ENCODE data around the gene UBP1.
"Not testable (repeated sequence)": the region's sequence is repeated elsewhere in the genome, so short reads cannot be mapped to it uniquely, and the experiment has no call there.

The UBP1 gene

GRCh38 chr3:33433843-33434242, 6.4 kb downstream of the UBP1 start:
- DNase-seq (ENCODE audit: low read depth) = peak; percentile 27

- DNase-seq (ENCODE audit: low read depth) = no peak
These were observed 9.6 kb downstream of the UBP1 start for GRCh38 chr3:33430571-33430970.

- no peak for DNase-seq (ENCODE audit: low read depth)
These were observed 10.1 kb downstream of the UBP1 start for GRCh38 chr3:33430061-33430460.

- DNase-seq (ENCODE audit: low read depth) = not testable (repeated sequence)
These were observed 10.9 kb downstream of the UBP1 start for GRCh38 chr3:33429306-33429705.

- DNase-seq (ENCODE audit: low read depth) = no peak
These were observed 11.5 kb downstream of the UBP1 start for GRCh38 chr3:33428734-33429133.

- no peak for DNase-seq (ENCODE audit: low read depth)
These were observed 13.4 kb downstream of the UBP1 start for GRCh38 chr3:33426630-33427317.

GRCh38 chr3:33426068-33426467, 14.1 kb downstream of the UBP1 start:
- no peak for DNase-seq (ENCODE audit: low read depth)

GRCh38 chr3:33425453-33425852, 14.8 kb downstream of the UBP1 start:
- DNase-seq (ENCODE audit: low read depth) = no peak

- DNase-seq (ENCODE audit: low read depth) = no peak
These were observed 15.4 kb downstream of the UBP1 start for GRCh38 chr3:33424606-33425452.

GRCh38 chr3:33420966-33421365, 19.2 kb downstream of the UBP1 start:
- DNase-seq (ENCODE audit: low read depth) = no peak

- no peak for DNase-seq (ENCODE audit: low read depth)
These were observed 20.3 kb downstream of the UBP1 start for GRCh38 chr3:33419948-33420347.

GRCh38 chr3:33417066-33417673, 23.0 kb downstream of the UBP1 start:
- peak; percentile 7 for DNase-seq (ENCODE audit: low read depth)

- DNase-seq (ENCODE audit: low read depth) = not testable (repeated sequence)
These were observed 29.4 kb downstream of the UBP1 start for GRCh38 chr3:33410816-33411215.

- no peak for DNase-seq (ENCODE audit: low read depth)
These were observed 36.4 kb downstream of the UBP1 start for GRCh38 chr3:33403756-33404155.

GRCh38 chr3:33402936-33403335, 37.3 kb downstream of the UBP1 start:
- DNase-seq (ENCODE audit: low read depth) = no peak

GRCh38 chr3:33401781-33402180, 38.4 kb downstream of the UBP1 start:
- no peak for DNase-seq (ENCODE audit: low read depth)

- no peak for DNase-seq (ENCODE audit: low read depth)
These were observed 41.8 kb downstream of the UBP1 start for GRCh38 chr3:33398410-33398809.

- DNase-seq (ENCODE audit: low read depth) = no peak
These were observed 44.3 kb downstream of the UBP1 start for GRCh38 chr3:33395900-33396299.

GRCh38 chr3:33394403-33395054, 45.7 kb downstream of the UBP1 start:
- DNase-seq (ENCODE audit: low read depth) = no peak

- peak; percentile 81 for DNase-seq (ENCODE audit: low read depth)
These were observed 47.5 kb downstream of the UBP1 start for GRCh38 chr3:33392703-33393125.

GRCh38 chr3:33392144-33392543, 48.1 kb downstream of the UBP1 start:
- no peak for DNase-seq (ENCODE audit: low read depth)

- DNase-seq (ENCODE audit: low read depth) = no peak
These were observed 48.8 kb downstream of the UBP1 start for GRCh38 chr3:33391255-33391995.
